ENCODE results near the gene RNASE11. TPM values are rescaled to one million over a fixed set of nuclear protein-coding genes. Genes with fewer than 3 reads are reported as not detected.
"Not testable (repeated sequence)": the region's sequence is repeated elsewhere in the genome, so short reads cannot be mapped to it uniquely, and the experiment has no call there.

The RNASE11 gene
- total and polyA plus RNA-seq, 3 donors from 2014 or later = 31.7 to 81.0 (median 52.0) TPM

DNA sequence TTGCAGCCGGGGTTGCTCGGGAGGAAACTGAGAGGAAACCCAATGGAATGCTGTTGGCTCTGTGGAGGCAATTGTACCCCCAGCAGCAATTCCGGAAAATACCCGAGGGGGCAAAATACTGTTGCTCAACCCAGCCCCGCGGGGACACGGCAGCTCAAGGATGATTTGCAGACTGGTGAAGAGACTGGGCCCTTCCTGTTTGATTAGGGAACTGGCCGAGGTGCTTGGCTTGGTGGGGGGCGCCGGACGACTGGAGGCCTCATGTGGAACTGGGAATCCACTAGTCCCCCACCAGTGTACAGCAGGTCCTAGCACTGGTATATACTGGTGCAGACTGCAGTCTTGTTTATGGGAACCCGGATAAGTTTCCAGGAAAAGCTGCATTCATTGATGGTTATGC is 13.7 kb upstream of the RNASE11 start:
- 82 to 86% methylated on average over 12 of the region's 12 CpGs for WGBS, 2 donors
- intact Hi-C loops (cut with DNase I; ENCODE audit: low total_unique reads) = loop anchor here (10.0 kb wide), 1 partner anchor 277 kb away; no protein-coding TSS in a partner anchor

DNA sequence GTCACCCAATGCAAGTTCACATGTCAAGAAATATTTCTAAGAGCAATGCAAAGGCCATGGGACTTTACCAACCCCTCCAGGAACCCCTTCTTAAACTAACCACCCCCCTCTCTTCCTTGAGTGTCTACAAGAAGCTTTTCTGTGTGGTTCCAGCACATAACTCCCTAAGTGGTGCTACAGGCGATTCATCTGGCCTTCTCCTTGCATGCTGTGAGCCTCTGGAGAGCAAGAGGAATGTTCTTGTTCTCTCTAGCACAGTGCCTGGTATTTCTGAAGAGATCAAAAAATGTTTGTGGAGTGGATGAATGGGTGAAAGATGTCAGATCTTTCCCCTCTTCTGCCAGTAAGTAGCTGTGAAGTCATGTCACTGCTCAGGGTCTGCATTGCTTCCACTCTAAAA is 9.3 kb upstream of the RNASE11 start:
- H3K27me3 ChIP-seq = no peaks in the 10 kb centered on the region
- no peaks in the 10 kb centered on the region for H3K4me1 ChIP-seq
- intact Hi-C loops (cut with DNase I; ENCODE audit: low total_unique reads) = no loop called here
- no peak overlapping the region for H3K27ac ChIP-seq
- no peaks in the 10 kb centered on the region for H3K36me3 ChIP-seq (ENCODE audit: low read depth, missing control alignments)
- WGBS, 2 donors = 90 to 96% methylated on average over 1 of the region's 1 CpG
- TF ChIP-seq, protein P1, sequence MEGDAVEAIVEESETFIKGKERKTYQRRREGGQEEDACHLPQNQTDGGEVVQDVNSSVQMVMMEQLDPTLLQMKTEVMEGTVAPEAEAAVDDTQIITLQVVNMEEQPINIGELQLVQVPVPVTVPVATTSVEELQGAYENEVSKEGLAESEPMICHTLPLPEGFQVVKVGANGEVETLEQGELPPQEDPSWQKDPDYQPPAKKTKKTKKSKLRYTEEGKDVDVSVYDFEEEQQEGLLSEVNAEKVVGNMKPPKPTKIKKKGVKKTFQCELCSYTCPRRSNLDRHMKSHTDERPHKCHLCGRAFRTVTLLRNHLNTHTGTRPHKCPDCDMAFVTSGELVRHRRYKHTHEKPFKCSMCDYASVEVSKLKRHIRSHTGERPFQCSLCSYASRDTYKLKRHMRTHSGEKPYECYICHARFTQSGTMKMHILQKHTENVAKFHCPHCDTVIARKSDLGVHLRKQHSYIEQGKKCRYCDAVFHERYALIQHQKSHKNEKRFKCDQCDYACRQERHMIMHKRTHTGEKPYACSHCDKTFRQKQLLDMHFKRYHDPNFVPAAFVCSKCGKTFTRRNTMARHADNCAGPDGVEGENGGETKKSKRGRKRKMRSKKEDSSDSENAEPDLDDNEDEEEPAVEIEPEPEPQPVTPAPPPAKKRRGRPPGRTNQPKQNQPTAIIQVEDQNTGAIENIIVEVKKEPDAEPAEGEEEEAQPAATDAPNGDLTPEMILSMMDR (IDR thresholded peaks at IDR 0.05) = no peak
- no peak for TF ChIP-seq POLR2A (IDR thresholded peaks at IDR 0.05)
- DNase-seq = no peak
- H3K9me3 ChIP-seq = no peaks in the 10 kb centered on the region
- no peak overlapping the region for H3K4me3 ChIP-seq

More for the DNA sequence above, 13.7 kb upstream of the RNASE11 start:
- TF ChIP-seq, protein P1 (IDR thresholded peaks at IDR 0.05) = no peak
- TF ChIP-seq POLR2A (IDR thresholded peaks at IDR 0.05) = no peak
- no peaks in the 10 kb centered on the region for H3K4me1 ChIP-seq
- H3K4me3 ChIP-seq = no peak overlapping the region
- no peak overlapping the region for H3K27ac ChIP-seq
- no peaks in the 10 kb centered on the region for H3K9me3 ChIP-seq
- DNase-seq = no peak
- no peaks in the 10 kb centered on the region for H3K27me3 ChIP-seq
- no peaks in the 10 kb centered on the region for H3K36me3 ChIP-seq (ENCODE audit: low read depth, missing control alignments)

DNA sequence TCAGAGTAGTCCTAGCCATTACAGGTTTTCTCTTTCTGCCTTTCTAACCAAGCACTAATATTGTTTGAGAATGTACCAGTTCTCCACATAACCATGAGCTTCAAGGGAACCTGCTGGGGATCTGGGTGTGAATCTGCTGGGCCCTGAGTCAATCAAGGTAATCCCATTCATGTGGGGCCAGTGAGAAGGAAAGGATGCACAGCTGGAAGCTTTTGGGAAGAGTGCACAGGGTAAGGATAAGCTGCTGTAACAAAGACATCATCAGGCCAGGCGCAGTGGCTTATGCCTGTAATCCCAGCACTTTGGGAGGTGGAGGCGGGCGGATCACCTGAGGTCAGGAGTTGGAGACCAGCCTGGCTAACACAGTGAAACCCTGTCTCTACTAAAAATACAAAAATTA is 7.9 kb upstream of the RNASE11 start:
- 93% methylated on average over 3 of the region's 3 CpGs for WGBS, 2 donors
- not testable (repeated sequence) for DNase-seq

DNA sequence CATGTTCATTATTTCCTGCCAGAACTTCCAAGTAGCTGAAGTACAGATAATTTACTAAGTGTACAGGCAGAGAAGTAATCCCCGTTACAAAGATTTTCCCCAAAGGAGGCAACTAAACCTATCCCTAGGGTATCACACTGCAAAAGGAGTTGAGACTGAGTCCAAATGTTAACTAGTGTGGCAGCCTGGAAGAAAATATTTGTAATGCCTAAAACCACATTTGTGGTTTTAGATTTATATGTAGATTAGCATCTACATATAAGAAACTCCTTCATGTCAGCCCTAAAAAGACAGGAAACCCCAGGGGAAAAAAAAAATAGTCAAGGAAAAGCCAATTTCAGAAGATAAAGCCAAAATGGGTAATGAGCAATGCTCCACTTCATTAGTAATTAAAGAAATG is 4.8 kb upstream of the RNASE11 start:
- H3K27me3 ChIP-seq = no peaks in the 10 kb centered on the region
- 54 to 68% methylated on average over 1 of the region's 1 CpG for WGBS, 2 donors
- no peaks in the 10 kb centered on the region for H3K4me1 ChIP-seq
- H3K4me3 ChIP-seq = no peak overlapping the region
- no peak overlapping the region for H3K27ac ChIP-seq
- H3K36me3 ChIP-seq (ENCODE audit: low read depth, missing control alignments) = no peaks in the 10 kb centered on the region
- intact Hi-C loops (cut with DNase I; ENCODE audit: low total_unique reads) = no loop called here
- no peak for TF ChIP-seq POLR2A (IDR thresholded peaks at IDR 0.05)
- TF ChIP-seq, protein P1 (IDR thresholded peaks at IDR 0.05) = no peak
- DNase-seq = no peak
- H3K9me3 ChIP-seq = no peaks in the 10 kb centered on the region

More for the DNA sequence above, 7.9 kb upstream of the RNASE11 start:
- H3K9me3 ChIP-seq; intact Hi-C loops (cut with DNase I; ENCODE audit: low total_unique reads); H3K27ac ChIP-seq; H3K4me1 ChIP-seq; H3K27me3 ChIP-seq; H3K4me3 ChIP-seq; H3K36me3 ChIP-seq (ENCODE audit: low read depth, missing control alignments): not testable (repeated sequence)

DNA sequence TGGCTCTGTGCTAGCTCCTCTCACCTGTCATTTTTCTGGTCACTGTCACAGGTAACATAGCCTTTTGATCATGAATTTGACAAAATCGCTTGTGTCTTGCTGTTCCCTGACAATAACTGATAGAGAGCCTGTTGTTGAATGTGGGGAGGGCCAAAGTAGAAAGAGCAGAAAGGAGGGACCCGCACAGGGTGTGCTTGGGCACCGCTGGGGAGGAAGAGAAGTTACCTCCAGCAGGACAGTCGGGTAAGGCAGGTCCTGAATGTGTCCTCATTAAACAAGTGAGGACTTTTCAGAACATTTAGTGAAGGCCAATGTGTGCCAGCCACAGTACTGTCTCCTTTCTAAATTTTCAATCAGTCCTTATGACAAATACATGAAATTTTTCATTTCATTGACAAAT is 3.4 kb upstream of the RNASE11 start, which contains the start of gene RNASE12:
Gene RNASE12 (minus strand): TSS at position 142 of the 400 bp plus-strand sequence. CDS start 653 bp downstream, outside the sequence.
- no peak for TF ChIP-seq POLR2A (IDR thresholded peaks at IDR 0.05)
- TF ChIP-seq, protein P1 (IDR thresholded peaks at IDR 0.05) = no peak
- WGBS, 2 donors = 74 to 78% methylated on average over 4 of the region's 4 CpGs
- H3K36me3 ChIP-seq (ENCODE audit: low read depth, missing control alignments) = no peaks in the 10 kb centered on the region
- intact Hi-C loops (cut with DNase I; ENCODE audit: low total_unique reads) = no loop called here
- H3K27ac ChIP-seq = no peak within 1 kb of the TSS
- H3K9me3 ChIP-seq = no peaks in the 10 kb centered on the region
- no peak for DNase-seq
- no peaks in the 10 kb centered on the region for H3K4me1 ChIP-seq
- no peak within 1 kb of the TSS for H3K4me3 ChIP-seq
- H3K27me3 ChIP-seq = no peaks in the 10 kb centered on the region
